H1 (cell line): ENCODE data around the gene ANP32A. TPM values are rescaled to one million over a fixed set of nuclear protein-coding genes. Genes with fewer than 3 reads are reported as not detected.
A peak's percentile ranks its signal among the peaks of the same experiment; 100 is the strongest.

ENCODE experiments used
- ASH2L ChIP-seq: fragments of 200-600, 300-600 bp; sonication (generic); IDR thresholded peaks from one replicate; pipeline ENCODE4 v1.7.1; 2017; ENCODE audit warnings: low read length
- BACH1 ChIP-seq: IDR thresholded peaks from 2 replicates; pipeline ENCODE4 v1.6.1; 2012; ENCODE audit warnings: low read length, improper control_type of control experiment
- BCL11A ChIP-seq, 2 experiments: IDR thresholded peaks; one replicate each; pipeline ENCODE4 v1.6.1; 2011; ENCODE audit warnings: low read depth in 2 of 2, low read length in 2 of 2, mild to moderate bottlenecking in 2 of 2
- BRCA1 ChIP-seq: IDR thresholded peaks from 2 replicates; pipeline ENCODE4 v1.6.1; 2012; ENCODE audit warnings: low read depth, low read length, improper control_type of control experiment
- CBX5 ChIP-seq: fragments of 300-800, 300-1000 bp; sonication (generic); IDR thresholded peaks from 2 replicates; pipeline ENCODE4 v1.7.1; 2016; ENCODE audit warnings: antibody characterized with exemption, low read length, low read depth
- CHD1 ChIP-seq: IDR thresholded peaks from 2 replicates; pipeline ENCODE4 v1.6.1; 2012; ENCODE audit warnings: low read depth, low read length, improper control_type of control experiment
- CTCF ChIP-seq, 3 experiments: IDR thresholded peaks; 1 replicate in 2 of 3; 2 replicates in 1 of 3; pipeline versions ENCODE4 v1.5.1 to v1.6.1; 2011; ENCODE audit warnings: low read length in 3 of 3, mild to moderate bottlenecking in 3 of 3, inconsistent platforms in 2 of 3, low read depth in 1 of 3, moderate library complexity in 1 of 3; ENCODE audit not compliant: insufficient read depth in 1 of 3; ENCODE audit errors: control extremely low read depth in 1 of 3
- E2F6 ChIP-seq: IDR thresholded peaks from 2 replicates; pipeline ENCODE4 v1.6.1; 2012; ENCODE audit warnings: inconsistent platforms
- EGR1 ChIP-seq: IDR thresholded peaks from 2 replicates; pipeline ENCODE4 v1.6.1; 2011; ENCODE audit warnings: low read depth, low read length, borderline replicate concordance
- GABPA ChIP-seq: IDR thresholded peaks from 2 replicates; pipeline ENCODE4 v1.6.1; 2011; ENCODE audit warnings: mild to moderate bottlenecking, low read length, moderate library complexity, borderline replicate concordance; ENCODE audit not compliant: insufficient read depth
- RBBP5 ChIP-seq: IDR thresholded peaks from 2 replicates; pipeline ENCODE4 v1.7.1; 2012; ENCODE audit warnings: low read depth, mild to moderate bottlenecking, inconsistent platforms, low read length, moderate library complexity, borderline replicate concordance
- RXRA ChIP-seq: IDR thresholded peaks from 2 replicates; pipeline ENCODE4 v1.6.1; 2011; ENCODE audit warnings: low read depth, mild to moderate bottlenecking, low read length, moderate library complexity; ENCODE audit not compliant: insufficient read depth
- SIX5 ChIP-seq: IDR thresholded peaks from 2 replicates; pipeline ENCODE4 v1.6.1; 2011; ENCODE audit warnings: mild to moderate bottlenecking, low read depth, low read length
- SP4 ChIP-seq: IDR thresholded peaks from 2 replicates; pipeline ENCODE4 v1.6.1; 2012; ENCODE audit warnings: low read length, inconsistent platforms
- SRF ChIP-seq: IDR thresholded peaks from 2 replicates; pipeline ENCODE4 v1.6.1; 2011; ENCODE audit warnings: mild to moderate bottlenecking, low read depth, low read length, moderate library complexity
- TAF1 ChIP-seq: IDR thresholded peaks from 2 replicates; pipeline ENCODE4 v1.6.1; 2011; ENCODE audit warnings: mild to moderate bottlenecking, low read depth, low read length
- TAF7 ChIP-seq: optimal IDR thresholded peaks from 2 replicates; pipeline ENCODE3; 2011; ENCODE audit warnings: low read depth, mild to moderate bottlenecking, inconsistent platforms, low read length, moderate library complexity, borderline replicate concordance
- TBP ChIP-seq: IDR thresholded peaks from 2 replicates; pipeline ENCODE4 v1.6.1; 2011; ENCODE audit warnings: low read depth, low read length, improper control_type of control experiment
- TCF12 ChIP-seq: IDR thresholded peaks from 2 replicates; pipeline ENCODE4 v1.6.1; 2011; ENCODE audit warnings: low read depth, mild to moderate bottlenecking, low read length
- TEAD4 ChIP-seq: IDR thresholded peaks from 2 replicates; pipeline ENCODE4 v1.6.1; 2012; ENCODE audit warnings: low read depth, low read length, inconsistent platforms, mixed read lengths
- polyA plus RNA-seq, 7 experiments: library from polyadenylated mRNA; depleted of rRNA in 3 of 7; stranded (reverse) in 5 of 7; unstranded in 2 of 7; fragments of >200 nt in 5 of 7; fragments of 200-250 nt in 2 of 7; gene quantifications; 1 replicate in 5 of 7; 2 replicates in 1 of 7; 4 replicates in 1 of 7; pipeline versions ENCODE4 v1.2.1 to v1.2.3, GENCODE V29; 2011 to 2013; ENCODE audit warnings: missing spikeins in 2 of 7, mixed read lengths in 2 of 7
- total RNA-seq: library from RNA; stranded (reverse); fragmentation: NEBNext Ultra II Directional; extraction: Animal tissue kit (Norgen Biotek cat#: 25700); gene quantifications from 2 replicates; pipeline ENCODE4 v1.2.1, GENCODE V29; 2021

The ANP32A gene
- total and polyA plus RNA-seq, 2 of the 8 experiments (the other 6 are each of a cell fraction or from before 2014, with no cell fraction given): 70.8 to 295 TPM

- no peak for TF ChIP-seq E2F6
- TF ChIP-seq TCF12: no peak
- no peak for TF ChIP-seq SRF
- peak; percentile 80 for TF ChIP-seq TAF7
- TF ChIP-seq TAF1: peak; percentile 95
- TF ChIP-seq BACH1: no peak
- peak; percentile 37; the same call in 1 of the 2 replicates for TF ChIP-seq EGR1
- TF ChIP-seq SP4: no peak
- no peak for TF ChIP-seq ASH2L
- no peak for TF ChIP-seq CHD1
- peak; percentile 43; the same call in 1 of the 2 replicates for TF ChIP-seq TBP
- TF ChIP-seq CBX5: no peak
- TF ChIP-seq SIX5: no peak
- TF ChIP-seq CTCF (IDR thresholded peaks at IDR 0.05; ENCODE audit: control extremely low read depth in 1 of 3, insufficient read depth in 1 of 3, low read depth in 1 of 3, low read length in 3 of 3): no peak
- peak; percentile 62; the same call in 1 of the 2 replicates for TF ChIP-seq TEAD4
- peak; percentile 17; the same call in 1 of the 2 replicates for TF ChIP-seq RBBP5
- TF ChIP-seq GABPA: no peak
- no peak for TF ChIP-seq BRCA1
- TF ChIP-seq BCL11A (IDR thresholded peaks at IDR 0.05; ENCODE audit: low read depth in 2 of 2, low read length in 2 of 2): no peak
- no peak for TF ChIP-seq RXRA
These were observed 2.5 kb downstream of the ANP32A start (continued) for GRCh38 chr15:68818066-68818768.
